Karpas-422 (cell line): ENCODE data around the gene PTP4A2. TPM values are rescaled to one million over a fixed set of nuclear protein-coding genes. Genes with fewer than 3 reads are reported as not detected.

Experiments
- DNase-seq: peaks from one replicate; pipeline ENCODE4 v3.0.0-alpha.2; 2015
- H2AFZ ChIP-seq: fragments of 200-600 bp; sonication (generic); 2 replicates; pipeline ENCODE4 v1.6.1; 2014; ENCODE audit warnings: antibody characterized with exemption, low read length, mixed read lengths
- H3K27ac ChIP-seq: fragments of 200-600 bp; sonication (generic); 2 replicates; pipeline ENCODE4 v1.5.1; 2014; ENCODE audit warnings: mild to moderate bottlenecking, low read length, moderate library complexity
- H3K27me3 ChIP-seq: fragments of 200-600 bp; sonication (generic); 2 replicates; pipeline ENCODE4 v1.6.1; 2014; ENCODE audit warnings: low read length, mixed read lengths
- H3K36me3 ChIP-seq: fragments of 200-600 bp; sonication (generic); 2 replicates; pipeline ENCODE4 v1.6.1; 2014; ENCODE audit warnings: low read length, mixed read lengths; ENCODE audit not compliant: insufficient read depth
- H3K4me1 ChIP-seq: fragments of 200-600 bp; sonication (generic); 2 replicates; pipeline ENCODE4 v1.6.1; 2014; ENCODE audit warnings: mild to moderate bottlenecking, low read length, mixed read lengths
- H3K4me2 ChIP-seq: fragments of 200-600 bp; sonication (generic); 2 replicates; pipeline ENCODE4 v1.6.1; 2014; ENCODE audit warnings: low read length, low read depth, mild to moderate bottlenecking; ENCODE audit not compliant: poor library complexity, severe bottlenecking
- H3K4me3 ChIP-seq: fragments of 200-600 bp; sonication (generic); 2 replicates; pipeline ENCODE4 v1.5.1; 2014; ENCODE audit warnings: mild to moderate bottlenecking, antibody characterized with exemption, low read length, mixed read lengths
- H3K79me2 ChIP-seq: fragments of 200-600 bp; sonication (generic); 2 replicates; pipeline ENCODE4 v1.6.1; 2014; ENCODE audit warnings: mild to moderate bottlenecking, low read length, mixed read lengths
- H3K9ac ChIP-seq: fragments of 200-600 bp; sonication (generic); 2 replicates; pipeline ENCODE4 v1.6.0; 2014; ENCODE audit warnings: low read length
- H3K9me2 ChIP-seq: fragments of 200-600 bp; sonication (generic), shearing (Covaris generic); replicated peaks from 2 replicates; pipeline ENCODE4 v1.6.0; 2014; ENCODE audit warnings: mild to moderate bottlenecking, low read length, moderate library complexity; ENCODE audit not compliant: insufficient read depth
- H3K9me3 ChIP-seq: fragments of 300-700, 200-600 bp; sonication (generic); 2 replicates; pipeline ENCODE4 v1.6.1; 2014; ENCODE audit warnings: low read length, mixed read lengths
- H4K20me1 ChIP-seq: fragments of 200-600 bp; sonication (generic); 2 replicates; pipeline ENCODE4 v1.6.1; 2014; ENCODE audit warnings: mild to moderate bottlenecking, antibody characterized with exemption, low read length, low read depth; ENCODE audit not compliant: insufficient read depth
- total RNA-seq: library from RNA; depleted of rRNA; stranded (reverse); fragments of >200 nt; shearing (Covaris generic); gene quantifications from 2 replicates; pipeline ENCODE4 v1.2.3, GENCODE V29; 2014; ENCODE audit warnings: low replicate concordance

Gene PTP4A2
- total RNA-seq, 1 experiment from 2014 or later: 401 TPM

DNA sequence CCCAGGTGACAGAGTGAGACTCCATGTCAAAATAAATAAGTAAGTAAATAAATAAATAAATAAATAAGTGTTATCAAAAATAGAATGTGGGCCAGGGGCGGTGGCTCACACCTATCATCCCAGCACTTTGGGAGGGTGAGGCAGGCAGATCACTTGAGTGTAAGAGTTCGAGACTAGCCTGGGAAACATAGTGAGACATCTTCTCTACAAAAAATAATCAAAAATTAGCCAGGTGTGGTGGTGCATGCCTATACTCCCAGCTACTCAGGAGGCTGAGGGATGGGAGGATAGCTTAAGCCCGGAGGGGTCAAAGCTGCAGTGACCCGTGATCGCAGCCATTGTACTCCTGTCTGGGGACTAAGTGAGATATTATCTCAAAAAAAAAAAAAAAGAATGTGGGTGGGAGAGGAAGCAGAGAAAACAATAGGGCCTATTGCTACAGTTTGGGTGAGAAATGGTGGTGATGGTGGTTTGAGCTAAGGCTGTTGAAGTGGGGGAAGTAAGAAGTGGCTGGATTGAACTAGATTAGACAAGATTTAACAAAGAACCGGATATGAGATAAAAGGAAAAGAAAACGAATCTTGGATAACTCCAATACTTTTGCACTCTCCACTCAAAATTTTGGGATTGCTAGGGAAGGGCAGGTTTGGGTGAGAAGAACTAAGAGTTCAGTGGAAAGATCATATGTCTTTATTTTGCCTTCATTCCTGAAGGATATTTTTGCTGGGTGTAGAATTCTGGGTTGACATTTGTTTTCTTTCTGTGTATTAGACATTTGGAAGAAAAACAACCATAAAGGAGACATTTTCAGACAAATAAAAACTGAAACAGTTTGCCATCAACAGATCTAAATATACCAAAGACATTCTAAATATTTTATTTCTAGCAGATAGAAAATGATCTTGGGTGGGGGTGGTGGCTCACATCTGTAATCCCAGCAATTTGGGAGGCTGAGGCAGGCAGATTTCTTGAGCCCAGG lies 65.2 kb downstream of the PTP4A2 start:
- DNase-seq: no peak
- H3K9me2 ChIP-seq: no peaks in the 10 kb centered on the region

DNA sequence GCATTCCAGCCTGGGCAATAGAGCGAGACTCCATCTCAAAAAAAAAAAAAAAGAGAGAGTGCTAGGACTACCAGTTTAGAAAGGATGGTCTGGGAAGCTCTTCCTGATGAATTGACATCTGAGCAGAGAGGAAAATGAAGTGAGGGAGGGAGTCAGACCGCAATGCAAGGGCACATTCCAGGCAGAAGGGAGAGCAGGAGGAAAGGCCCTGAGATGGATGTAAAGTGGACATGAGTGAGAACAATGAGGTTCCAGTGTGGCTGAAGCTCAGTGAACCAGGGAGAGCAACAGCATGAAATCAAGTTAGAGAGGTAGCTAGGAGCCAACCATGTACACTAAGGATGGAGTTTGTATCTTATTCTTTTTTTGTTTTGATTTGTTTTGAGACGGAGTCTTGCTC lies 66.5 kb downstream of the PTP4A2 start:
- no peak for DNase-seq
- no peak overlapping the region for H3K4me2 ChIP-seq

More for the DNA sequence above, 65.2 kb downstream of the PTP4A2 start:
- Histone ChIP-seq H3K79me2 (no peaks in the 10 kb centered on the region), H3K4me1 (peaks cover 12% of the 10 kb centered on the region), H3K4me3 (no peak overlapping the region), H3K36me3 (no peaks in the 10 kb centered on the region), H3K27ac (no peak overlapping the region), H4K20me1 (no peaks in the 10 kb centered on the region), H2AFZ (no peak overlapping the region), H3K4me2 (no peak overlapping the region), H3K9me3 (no peaks in the 10 kb centered on the region), H3K27me3 (no peaks in the 10 kb centered on the region), H3K9ac (no peak overlapping the region)

DNA sequence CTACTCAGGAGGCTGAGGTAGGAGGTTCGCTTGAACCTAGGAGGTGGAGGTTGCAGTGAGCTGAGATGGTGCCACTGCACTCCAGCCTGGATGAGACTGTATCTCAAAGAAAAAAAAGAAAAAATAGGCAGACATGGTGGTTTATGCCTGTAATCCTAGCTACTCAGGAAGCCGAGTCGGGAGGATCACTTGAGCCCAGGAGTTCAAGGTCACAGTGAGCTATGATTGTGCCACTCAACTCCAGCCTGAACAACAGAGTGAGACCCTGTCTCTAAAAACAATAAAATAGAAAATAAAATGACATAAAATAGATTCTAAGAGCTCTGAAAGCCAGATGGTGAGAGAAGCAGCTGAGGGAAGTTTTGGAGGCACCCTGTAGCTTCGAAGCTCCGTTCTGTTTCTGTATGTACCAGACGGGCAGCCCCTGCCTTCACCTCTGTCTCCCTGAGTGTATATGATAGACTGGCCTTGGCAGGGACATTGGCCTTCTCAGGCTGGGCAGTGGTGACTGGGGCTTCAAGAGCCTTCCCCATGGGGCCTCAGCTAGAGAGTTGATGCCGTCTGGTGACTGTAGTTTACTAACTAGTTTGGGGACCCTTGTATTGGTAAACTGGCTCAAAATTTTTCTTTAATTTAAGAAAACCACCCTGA lies 68.0 kb downstream of the PTP4A2 start:
- H3K9me3 ChIP-seq: no peaks in the 10 kb centered on the region
- no peak overlapping the region for H3K9ac ChIP-seq
- H2AFZ ChIP-seq: no peak overlapping the region
- H3K9me2 ChIP-seq: no peaks in the 10 kb centered on the region
- H3K79me2 ChIP-seq: no peaks in the 10 kb centered on the region
- H3K4me3 ChIP-seq: no peak overlapping the region
- H3K36me3 ChIP-seq: no peaks in the 10 kb centered on the region
- no peaks in the 10 kb centered on the region for H3K27me3 ChIP-seq
- no peaks in the 10 kb centered on the region for H3K4me1 ChIP-seq
- H3K4me2 ChIP-seq: no peak overlapping the region
- DNase-seq: no peak
- no peak overlapping the region for H3K27ac ChIP-seq
- no peaks in the 10 kb centered on the region for H4K20me1 ChIP-seq

More for the DNA sequence above, 66.5 kb downstream of the PTP4A2 start:
- Histone ChIP-seq H3K4me3 (no peak overlapping the region), H3K27me3 (no peaks in the 10 kb centered on the region), H3K9me3 (no peaks in the 10 kb centered on the region), H3K9me2 (no peaks in the 10 kb centered on the region), H3K4me1 (peaks cover 8% of the 10 kb centered on the region), H4K20me1 (no peaks in the 10 kb centered on the region), H3K27ac (no peak overlapping the region), H3K36me3 (no peaks in the 10 kb centered on the region), H2AFZ (no peak overlapping the region), H3K79me2 (no peaks in the 10 kb centered on the region), H3K9ac (no peak overlapping the region)

DNA sequence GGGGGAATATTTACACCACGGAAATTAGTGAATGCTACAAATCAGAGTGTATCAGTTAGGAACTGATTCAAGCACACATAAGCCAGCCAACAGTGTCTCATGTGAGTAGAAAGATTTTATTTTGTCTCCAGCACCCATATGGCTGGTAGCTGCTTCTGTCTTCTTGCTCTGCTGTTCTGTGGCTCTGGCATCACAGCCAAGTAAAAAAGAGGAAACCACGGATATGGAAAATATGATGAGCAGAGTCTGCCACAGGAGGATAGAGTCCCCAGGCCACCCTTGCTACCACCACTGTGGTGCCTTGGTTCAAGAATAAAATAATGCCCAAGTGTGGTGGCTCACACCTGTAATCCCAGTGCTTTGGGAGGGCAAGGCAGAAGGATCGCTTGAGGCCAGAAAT lies 68.7 kb downstream of the PTP4A2 start:
- no peak overlapping the region for H3K4me2 ChIP-seq

DNA sequence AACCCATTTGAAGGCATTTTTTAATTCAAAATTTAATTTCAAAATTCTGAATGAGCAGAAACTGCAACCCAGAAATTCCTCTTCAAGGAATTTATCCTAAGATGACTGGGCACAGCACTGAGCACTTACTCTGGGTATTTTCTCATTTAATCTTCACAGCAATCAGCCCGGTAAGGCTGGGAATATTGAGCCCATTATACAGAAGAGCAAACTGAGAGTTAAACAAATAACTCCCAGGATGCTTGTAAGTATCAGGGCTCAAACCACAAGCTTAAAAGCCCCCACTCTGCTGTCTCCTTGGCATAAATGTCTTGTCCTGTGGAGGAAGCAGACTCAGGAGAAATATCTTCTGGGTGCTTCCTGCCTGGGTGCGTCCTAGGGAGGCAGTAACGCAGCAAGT lies 69.3 kb downstream of the PTP4A2 start:
- Histone ChIP-seq H3K9me2 (no peaks in the 10 kb centered on the region), H3K4me2 (no peak overlapping the region), H3K4me3 (no peak overlapping the region), H2AFZ (no peak overlapping the region), H3K9me3 (no peaks in the 10 kb centered on the region), H3K27me3 (no peaks in the 10 kb centered on the region), H3K36me3 (no peaks in the 10 kb centered on the region), H3K79me2 (no peaks in the 10 kb centered on the region), H3K9ac (no peak overlapping the region), H4K20me1 (no peaks in the 10 kb centered on the region), H3K27ac (no peak overlapping the region), H3K4me1 (no peaks in the 10 kb centered on the region)
- DNase-seq: no peak

More for the DNA sequence above, 68.7 kb downstream of the PTP4A2 start:
- Histone ChIP-seq H3K9ac (no peak overlapping the region), H3K79me2 (no peaks in the 10 kb centered on the region), H3K36me3 (no peaks in the 10 kb centered on the region), H3K4me1 (no peaks in the 10 kb centered on the region), H3K4me3 (no peak overlapping the region), H3K9me2 (no peaks in the 10 kb centered on the region), H3K9me3 (no peaks in the 10 kb centered on the region), H3K27me3 (no peaks in the 10 kb centered on the region), H3K27ac (no peak overlapping the region), H2AFZ (no peak overlapping the region), H4K20me1 (no peaks in the 10 kb centered on the region)
- DNase-seq: no peak

DNA sequence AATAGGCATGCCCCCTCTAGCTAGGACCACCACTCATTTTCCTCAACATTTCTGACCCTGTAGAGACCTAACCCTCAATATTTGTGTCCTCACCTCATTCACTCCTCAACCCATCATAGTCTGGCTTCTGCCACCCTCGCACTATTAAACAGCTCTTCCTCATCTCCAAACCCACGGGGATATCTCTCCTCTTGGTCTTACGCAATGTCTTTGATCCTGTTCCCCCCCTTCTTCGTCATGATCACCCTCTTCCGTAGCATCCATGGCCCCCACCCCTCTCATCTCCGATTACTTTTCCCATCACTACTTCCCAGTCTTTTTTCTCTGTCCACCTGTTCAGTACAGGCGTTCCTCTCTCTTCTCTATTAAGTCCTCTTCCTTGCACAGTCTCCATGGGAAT lies 70.6 kb downstream of the PTP4A2 start:
- no peak overlapping the region for H2AFZ ChIP-seq
- no peak overlapping the region for H3K9ac ChIP-seq
- no peaks in the 10 kb centered on the region for H4K20me1 ChIP-seq
- no peaks in the 10 kb centered on the region for H3K79me2 ChIP-seq
- H3K9me2 ChIP-seq: no peaks in the 10 kb centered on the region
- H3K4me1 ChIP-seq: no peaks in the 10 kb centered on the region
- no peak overlapping the region for H3K4me2 ChIP-seq
- H3K27me3 ChIP-seq: no peaks in the 10 kb centered on the region
- no peak overlapping the region for H3K4me3 ChIP-seq
- H3K36me3 ChIP-seq: no peaks in the 10 kb centered on the region
- no peak overlapping the region for H3K27ac ChIP-seq
- H3K9me3 ChIP-seq: no peaks in the 10 kb centered on the region
- DNase-seq: no peak

DNA sequence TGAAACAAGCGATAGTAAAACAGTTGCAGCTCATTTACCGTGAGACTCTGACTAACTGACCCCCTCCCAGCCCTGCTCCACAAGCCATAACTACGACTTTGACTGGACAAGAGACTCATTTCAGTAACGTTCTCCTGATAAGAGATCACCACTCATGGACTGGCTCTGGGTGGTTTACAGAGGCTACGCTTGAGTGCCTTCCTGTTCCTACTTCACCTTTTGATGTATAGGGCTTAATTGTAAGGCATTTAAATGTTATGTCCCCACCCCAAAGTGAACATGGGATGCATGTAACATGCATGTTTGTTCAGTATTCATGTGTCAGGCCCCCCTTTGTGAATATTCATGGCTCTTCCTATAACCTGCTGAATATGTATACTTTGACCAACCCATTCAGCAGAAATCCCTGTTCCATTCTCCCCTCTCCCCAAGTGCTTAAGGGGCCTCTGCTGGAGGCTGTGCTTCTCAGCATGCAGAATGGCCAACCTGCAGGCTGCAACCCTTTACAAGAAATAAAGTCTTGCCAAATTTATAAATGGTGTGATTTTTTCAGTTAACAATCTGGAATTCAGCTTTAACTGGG lies 71.6 kb downstream of the PTP4A2 start:
- no peak overlapping the region for H3K4me2 ChIP-seq
- H3K9me3 ChIP-seq: no peaks in the 10 kb centered on the region
- H3K36me3 ChIP-seq: no peaks in the 10 kb centered on the region
- no peak overlapping the region for H2AFZ ChIP-seq
- H3K27me3 ChIP-seq: no peaks in the 10 kb centered on the region
- H3K9me2 ChIP-seq: no peaks in the 10 kb centered on the region
- no peak overlapping the region for H3K9ac ChIP-seq
- H4K20me1 ChIP-seq: no peaks in the 10 kb centered on the region
- no peak overlapping the region for H3K4me3 ChIP-seq
- H3K79me2 ChIP-seq: no peaks in the 10 kb centered on the region
- DNase-seq: no peak
- H3K27ac ChIP-seq: no peak overlapping the region
- no peaks in the 10 kb centered on the region for H3K4me1 ChIP-seq
